HEK293T (cell line): ENCODE results near the gene FHL1.

Source experiments
- CTCF ChIA-PET: fragments of 350-600 bp; formaldehyde crosslinking; extraction: SDS; loops from one replicate; lab custom pipeline; 2021; ENCODE audit warnings: antibody characterized with exemption, inconsistent platforms; lab: Yijun Ruan, JAX
- POLR2A ChIA-PET: fragments of 350-600 bp; formaldehyde crosslinking; extraction: SDS; loops from one replicate; lab custom pipeline; 2020; ENCODE audit warnings: antibody characterized with exemption, inconsistent platforms; lab: Yijun Ruan, JAX
- DNase-seq: peaks from one replicate; pipeline ENCODE4 v3.0.0; 2012; ENCODE audit warnings: mixed read lengths; ENCODE audit errors: extremely low spot score
- ARNT ChIP-seq: fragments of 450-650 bp; IDR thresholded peaks from 2 replicates; pipeline ENCODE4 v1.6.1; 2017; ENCODE audit warnings: mild to moderate bottlenecking
- BHLHE40 ChIP-seq: fragments of 450-650 bp; IDR thresholded peaks from 2 replicates; pipeline ENCODE4 v1.6.1; 2016; ENCODE audit warnings: mild to moderate bottlenecking, moderate library complexity, borderline replicate concordance
- CTBP1 ChIP-seq: fragments of 450-650 bp; IDR thresholded peaks from 2 replicates; pipeline ENCODE4 v1.6.1; 2016; ENCODE audit warnings: borderline replicate concordance
- ELF4 ChIP-seq: fragments of 450-650 bp; IDR thresholded peaks from 2 replicates; pipeline ENCODE4 v1.6.1; 2017; ENCODE audit warnings: antibody characterized with exemption
- FOXA1 ChIP-seq: fragments of 450-650 bp; IDR thresholded peaks from 2 replicates; pipeline ENCODE4 v1.6.1; 2016; ENCODE audit warnings: mild to moderate bottlenecking
- FOXK2 ChIP-seq: fragments of 450-650 bp; IDR thresholded peaks from 2 replicates; pipeline ENCODE4 v1.6.1; 2016; ENCODE audit warnings: mild to moderate bottlenecking
- FOXM1 ChIP-seq: fragments of 450-650 bp; IDR thresholded peaks from 2 replicates; pipeline ENCODE4 v1.6.1; 2017; ENCODE audit warnings: mild to moderate bottlenecking, borderline replicate concordance
- HDGF ChIP-seq: fragments of 450-650 bp; IDR thresholded peaks from 2 replicates; pipeline ENCODE4 v1.6.1; 2017; ENCODE audit warnings: antibody characterized with exemption, borderline replicate concordance
- L3MBTL2 ChIP-seq: fragments of 450-650 bp; conservative IDR thresholded peaks from 2 replicates; pipeline ENCODE4 v1.6.1; 2016; ENCODE audit warnings: mild to moderate bottlenecking
- LEF1 ChIP-seq: fragments of 450-650 bp; IDR thresholded peaks from 2 replicates; pipeline ENCODE4 v1.6.1; 2017; ENCODE audit warnings: mild to moderate bottlenecking, borderline replicate concordance
- NFRKB ChIP-seq: fragments of 450-650 bp; IDR thresholded peaks from 2 replicates; pipeline ENCODE4 v1.6.1; 2016; ENCODE audit warnings: mild to moderate bottlenecking, moderate library complexity
- PKNOX1 ChIP-seq: fragments of 450-650 bp; IDR thresholded peaks from 2 replicates; pipeline ENCODE4 v1.6.1; 2016
- SP1 ChIP-seq: fragments of 450-650 bp; IDR thresholded peaks from 2 replicates; pipeline ENCODE4 v1.6.1; 2017
- SUZ12 ChIP-seq: fragments of 450-650 bp; IDR thresholded peaks from 2 replicates; pipeline ENCODE4 v1.6.1; 2016; ENCODE audit warnings: mild to moderate bottlenecking
- TARDBP ChIP-seq: fragments of 450-650 bp; IDR thresholded peaks from 2 replicates; pipeline ENCODE4 v1.6.1; 2016
- ZNF384 ChIP-seq: fragments of 450-650 bp; IDR thresholded peaks from 2 replicates; pipeline ENCODE4 v1.6.1; 2016

The FHL1 gene

GRCh38 chrX:136259543-136259942 is 112.2 kb downstream of the FHL1 start:
- no peak for TF ChIP-seq SP1
- TF ChIP-seq L3MBTL2 = no peak
- no peak for TF ChIP-seq ELF4
- POLR2A ChIA-PET = interaction anchor here (0.7 kb wide), 1 partner anchor 12 kb away, joined by 3 read pairs; no protein-coding TSS in a partner anchor
- CTCF ChIA-PET = interaction anchor here (0.9 kb wide), 1 partner anchor 8 kb away, joined by 4 read pairs; no protein-coding TSS in a partner anchor
- no peak for DNase-seq

GRCh38 chrX:136260776-136261175 is 113.4 kb downstream of the FHL1 start:
- no peak for DNase-seq
- TF ChIP-seq FOXK2 (no peak), BHLHE40 (no peak), TARDBP (no peak), ARNT (no peak), FOXM1 (no peak), L3MBTL2 (no peak), SUZ12 (no peak), SP1 (no peak), PKNOX1 (no peak), CTBP1 (no peak), FOXA1 (no peak), ZNF384 (no peak), ELF4 (no peak), NFRKB (no peak), HDGF (no peak), LEF1 (no peak)
- ChIA-PET CTCF (no interaction called here), POLR2A (no interaction called here)
